Sigmoid colon (tissue), 7 donors: ENCODE data around the gene CKB. TPM values are rescaled to one million over a fixed set of nuclear protein-coding genes. Genes with fewer than 3 reads are reported as not detected.

Source experiments
- DNase-seq: peaks from one replicate; pipeline ENCODE4 v3.0.0-alpha.2; 2019
- H3K27ac ChIP-seq, 4 donors: fragments of 200-600 bp; sonication (generic); one replicate each; pipeline ENCODE4 v1.5.1; 2016 to 2019; ENCODE audit warnings: mild to moderate bottlenecking in 1 of 4
- H3K27me3 ChIP-seq, 3 donors: fragments of 200-600 bp; sonication (generic); one replicate each; pipeline ENCODE4 v1.5.1; 2019; ENCODE audit warnings: mild to moderate bottlenecking in 1 of 3
- H3K36me3 ChIP-seq, 4 donors: fragments of 200-600 bp; sonication (generic); one replicate each; pipeline ENCODE4 v1.5.1; 2016 to 2019
- H3K4me1 ChIP-seq, 4 donors: fragments of 200-600 bp; sonication (generic); one replicate each; pipeline ENCODE4 v1.5.1; 2017 to 2019
- H3K4me3 ChIP-seq, 4 donors: fragments of 200-600 bp; sonication (generic); one replicate each; pipeline ENCODE4 v1.5.1; 2017 to 2019; ENCODE audit warnings: mild to moderate bottlenecking in 2 of 4, moderate library complexity in 1 of 4
- H3K9me3 ChIP-seq, 4 donors: fragments of 200-600 bp in 3 of 4; sonication (generic) in 3 of 4; one replicate each; pipeline versions ENCODE4 v1.5.1 to v1.6.1; 2013 to 2019
- CTCF ChIP-seq, 4 experiments: fragments of 450-650 bp in 3 of 4; fragments of 200-600 bp in 1 of 4; IDR thresholded peaks; one replicate each; pipeline ENCODE4 v1.5.1; 2016 to 2019; ENCODE audit warnings: antibody characterized with exemption in 4 of 4, mild to moderate bottlenecking in 3 of 4, moderate library complexity in 2 of 4
- EP300 ChIP-seq, 4 donors: sonication (generic); formaldehyde crosslinking; IDR thresholded peaks; one replicate each; pipeline ENCODE4 v1.6.1; 2017; ENCODE audit warnings: antibody characterized with exemption in 4 of 4
- POLR2A ChIP-seq, 2 donors: fragments of 450-650 bp; IDR thresholded peaks; one replicate each; pipeline ENCODE4 v1.6.1; 2016; ENCODE audit warnings: antibody characterized with exemption in 2 of 2, mild to moderate bottlenecking in 2 of 2, moderate library complexity in 2 of 2
- POLR2AphosphoS5 ChIP-seq, 4 donors: sonication (generic); formaldehyde crosslinking; IDR thresholded peaks; one replicate each; pipeline ENCODE4 v1.6.1; 2017; ENCODE audit warnings: antibody characterized with exemption in 4 of 4
- WGBS, 2 donors: extraction: QIAGEN DNeasy Blood & Tissue Kit; methylation state at CpG; one replicate each; pipeline ENCODE4 v1.1.7; 2013; 5-methylcytosine and 5-hydroxymethylcytosine counted together
- intact Hi-C: fragments of 100-400 bp; cut with DNase I; formaldehyde crosslinking; loops from one replicate; pipeline ENCODE4 v1.15.1; 2023
- polyA plus RNA-seq, 3 donors: library from polyadenylated mRNA; stranded (reverse); fragments of 200-250 nt; gene quantifications; one replicate each; pipeline ENCODE4 v1.2.3, GENCODE V29; 2013
- total RNA-seq, 4 donors: library from RNA; depleted of rRNA; stranded (reverse); fragments of >200 nt; gene quantifications; one replicate each; pipeline ENCODE4 v1.1.0, GENCODE V29; 2016
- donor health status: healthy with polysubstance abuse.
- donor health status: Bipolar disorder and iron deficiency.
- donor health status: healthy.

Gene CKB
- total and polyA plus RNA-seq, 7 donors: 905 to 2,176 (median 1,347) TPM

GRCh38 chr14:103535081-103535890 lies 12.7 kb upstream of the CKB start:
- no peaks in the 10 kb centered on the region for H3K27me3 ChIP-seq
- peak overlapping the region; percentile 92 to 98 (median 94) for H3K27ac ChIP-seq
- TF ChIP-seq POLR2AphosphoS5 (IDR thresholded peaks at IDR 0.05) (peak in 3 of 4 donors; percentile 8 to 41 (median 12)), CTCF (IDR thresholded peaks at IDR 0.05) (no peak), EP300 (IDR thresholded peaks at IDR 0.05) (no peak)
- no peaks in the 10 kb centered on the region for H3K9me3 ChIP-seq
- H3K36me3 ChIP-seq: peaks cover 0 to 11% (median 3%) of the 10 kb centered on the region in 4 donors
- H3K4me1 ChIP-seq: peaks cover 0 to 97% (median 91%) of the 10 kb centered on the region in 4 donors
- WGBS, 2 donors: 90% methylated on average over 21 of the region's 21 CpGs
- peak overlapping the region in 1 of 4 donors; percentile 30 for H3K4me3 ChIP-seq
- DNase-seq: peak; percentile 77
- intact Hi-C loops: no loop called here

- no peak for TF ChIP-seq POLR2A (IDR thresholded peaks at IDR 0.05)
- peak in 3 of 4 donors; percentile 18 to 59 (median 27) for TF ChIP-seq POLR2AphosphoS5 (IDR thresholded peaks at IDR 0.05)
- Histone ChIP-seq H3K27ac (peak overlapping the region; percentile 92 to 98 (median 94)), H3K4me3 (peak overlapping the region in 2 of 4 donors; percentile 30 to 46), H3K36me3 (peaks cover 0 to 15% (median 3%) of the 10 kb centered on the region in 4 donors), H3K27me3 (no peaks in the 10 kb centered on the region), H3K9me3 (no peaks in the 10 kb centered on the region), H3K4me1 (peaks cover 0 to 98% (median 91%) of the 10 kb centered on the region in 4 donors)
- peak; percentile 95 for DNase-seq
- intact Hi-C loops: no loop called here
- WGBS, 2 donors: 87 to 89% methylated on average over 22 of the region's 22 CpGs
Observed at GRCh38 chr14:103534576-103535061, 12.0 kb upstream of the CKB start.

GRCh38 chr14:103533999-103534575 lies 11.5 kb upstream of the CKB start:
- H3K4me3 ChIP-seq: peak overlapping the region; percentile 20 to 46 (median 35)
- peak overlapping the region; percentile 92 to 98 (median 94) for H3K27ac ChIP-seq
- no peaks in the 10 kb centered on the region for H3K27me3 ChIP-seq
- TF ChIP-seq POLR2A (IDR thresholded peaks at IDR 0.05) (no peak), POLR2AphosphoS5 (IDR thresholded peaks at IDR 0.05) (no peak), EP300 (IDR thresholded peaks at IDR 0.05) (no peak), CTCF (IDR thresholded peaks at IDR 0.05) (no peak)
- 86 to 91% methylated on average over 25 of the region's 25 CpGs for WGBS, 2 donors
- DNase-seq: peak; percentile 69
- peaks cover 0 to 96% (median 90%) of the 10 kb centered on the region in 4 donors for H3K4me1 ChIP-seq
- H3K36me3 ChIP-seq: peaks cover 0 to 15% (median 3%) of the 10 kb centered on the region in 4 donors
- H3K9me3 ChIP-seq: no peaks in the 10 kb centered on the region
- intact Hi-C loops: no loop called here

GRCh38 chr14:103533137-103533998 lies 10.7 kb upstream of the CKB start:
- peak in 1 of 2 donors; percentile 15 for TF ChIP-seq POLR2A (IDR thresholded peaks at IDR 0.05)
- TF ChIP-seq EP300 (IDR thresholded peaks at IDR 0.05): peak in 1 of 4 donors; percentile 6
- peak; percentile 47 to 66 (median 56) for TF ChIP-seq POLR2AphosphoS5 (IDR thresholded peaks at IDR 0.05)
- peak in 1 of 4 experiments; percentile 13 for TF ChIP-seq CTCF (IDR thresholded peaks at IDR 0.05)
- H3K4me1 ChIP-seq: peaks cover 0 to 94% (median 87%) of the 10 kb centered on the region in 4 donors
- intact Hi-C loops: no loop called here
- H3K4me3 ChIP-seq: peak overlapping the region; percentile 20 to 46 (median 35)
- H3K27ac ChIP-seq: peak overlapping the region; percentile 92 to 98 (median 94)
- WGBS, 2 donors: 83 to 85% methylated on average over 23 of the region's 23 CpGs
- H3K27me3 ChIP-seq: no peaks in the 10 kb centered on the region
- no peaks in the 10 kb centered on the region for H3K9me3 ChIP-seq
- H3K36me3 ChIP-seq: peaks cover 0 to 15% (median 3%) of the 10 kb centered on the region in 4 donors
- DNase-seq: peak; percentile 92
